Measurements from ENCODE around the gene NUTM2F. TPM values are rescaled to one million over a fixed set of nuclear protein-coding genes. Genes with fewer than 3 reads are reported as not detected.

The NUTM2F gene
- total and polyA plus RNA-seq, 2 donors (not counting 1 experiment from before 2014, with no cell fraction given): not detected

DNA sequence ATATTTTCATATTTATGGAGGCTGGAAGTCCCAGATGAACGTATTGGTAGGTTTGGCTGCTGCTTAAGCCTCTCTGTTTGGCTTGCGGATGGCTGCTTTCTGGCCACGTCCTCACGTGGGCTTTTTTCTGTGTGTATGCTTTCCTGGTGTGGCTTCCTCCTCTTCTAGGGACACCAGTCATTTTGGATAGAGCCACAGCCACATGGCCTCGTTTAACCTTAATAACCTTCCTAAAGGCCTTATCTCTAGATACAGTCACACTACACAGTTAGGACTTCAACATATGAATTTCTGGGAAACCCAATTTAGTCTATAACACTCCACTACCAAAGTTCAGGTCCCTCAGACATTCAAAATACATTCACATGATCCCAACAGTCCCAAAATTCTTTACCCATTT is 26.9 kb downstream of the NUTM2F start:
- H3K4me3 Mint-ChIP-seq: no peak overlapping the region
- no peak for ATAC-seq (ENCODE audit: low read depth)
- no peaks in the 10 kb centered on the region for H3K9me3 Mint-ChIP-seq (ENCODE audit: insufficient read depth)
- no peak for TF ChIP-seq EZH2 (IDR thresholded peaks at IDR 0.05; ENCODE audit: borderline replicate concordance, insufficient read depth, low read depth, low read length, poor library complexity, severe bottlenecking)
- TF ChIP-seq, protein P1, sequence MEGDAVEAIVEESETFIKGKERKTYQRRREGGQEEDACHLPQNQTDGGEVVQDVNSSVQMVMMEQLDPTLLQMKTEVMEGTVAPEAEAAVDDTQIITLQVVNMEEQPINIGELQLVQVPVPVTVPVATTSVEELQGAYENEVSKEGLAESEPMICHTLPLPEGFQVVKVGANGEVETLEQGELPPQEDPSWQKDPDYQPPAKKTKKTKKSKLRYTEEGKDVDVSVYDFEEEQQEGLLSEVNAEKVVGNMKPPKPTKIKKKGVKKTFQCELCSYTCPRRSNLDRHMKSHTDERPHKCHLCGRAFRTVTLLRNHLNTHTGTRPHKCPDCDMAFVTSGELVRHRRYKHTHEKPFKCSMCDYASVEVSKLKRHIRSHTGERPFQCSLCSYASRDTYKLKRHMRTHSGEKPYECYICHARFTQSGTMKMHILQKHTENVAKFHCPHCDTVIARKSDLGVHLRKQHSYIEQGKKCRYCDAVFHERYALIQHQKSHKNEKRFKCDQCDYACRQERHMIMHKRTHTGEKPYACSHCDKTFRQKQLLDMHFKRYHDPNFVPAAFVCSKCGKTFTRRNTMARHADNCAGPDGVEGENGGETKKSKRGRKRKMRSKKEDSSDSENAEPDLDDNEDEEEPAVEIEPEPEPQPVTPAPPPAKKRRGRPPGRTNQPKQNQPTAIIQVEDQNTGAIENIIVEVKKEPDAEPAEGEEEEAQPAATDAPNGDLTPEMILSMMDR (IDR thresholded peaks at IDR 0.05): no peak
- POLR2A ChIA-PET: no interaction called here
- H3K9ac ChIP-seq (ENCODE audit: low read length): no peak overlapping the region
- H3K4me1 ChIP-seq (ENCODE audit: control insufficient read depth in 2 of 2, insufficient read depth in 2 of 2, low read length in 2 of 2): no peaks in the 10 kb centered on the region
- DNase-seq: no peak
- H2AFZ ChIP-seq (ENCODE audit: insufficient read depth, low read depth, low read length, poor library complexity, severe bottlenecking): no peak overlapping the region
- H3K27me3 ChIP-seq (replicated peaks in 1 of 4; ENCODE audit: control extremely low read depth in 1 of 4, control insufficient read depth in 3 of 4, insufficient read depth in 4 of 4, low read length in 3 of 4): no peaks in the 10 kb centered on the region
- no peak overlapping the region for H3K4me2 ChIP-seq (replicated peaks; ENCODE audit: low read depth, low read length, poor library complexity, severe bottlenecking)
- WGBS (ENCODE audit: insufficient coverage): 90% methylated on average over 1 of the region's 5 CpGs
- CTCF ChIA-PET: no interaction called here
- H3K4me3 ChIP-seq (ENCODE audit: control extremely low read depth in 1 of 5, extremely low read depth in 1 of 5, insufficient read depth in 1 of 5, low read depth in 2 of 5, low read length in 4 of 5): no peak overlapping the region
- no peaks in the 10 kb centered on the region for H4K20me1 ChIP-seq (ENCODE audit: control insufficient read depth, insufficient read depth, low read length, poor library complexity, severe bottlenecking)
- H3K4me1 Mint-ChIP-seq: no peaks in the 10 kb centered on the region
- H3K27ac Mint-ChIP-seq: no peak overlapping the region
- intact Hi-C loops (cut with micrococcal nuclease): no loop called here
- peaks cover 2 to 18% of the 10 kb centered on the region in 2 experiments for H3K36me3 ChIP-seq (replicated peaks in 1 of 2; ENCODE audit: control extremely low read depth in 1 of 2, control insufficient read depth in 1 of 2, extremely low read depth in 1 of 2, insufficient read depth in 2 of 2, low read length in 1 of 2)
- no peaks in the 10 kb centered on the region for H3K27me3 Mint-ChIP-seq
- H3K79me2 ChIP-seq (ENCODE audit: control insufficient read depth, insufficient read depth, low read length): no peaks in the 10 kb centered on the region
- H3K9me3 ChIP-seq (ENCODE audit: control extremely low read depth in 1 of 3, control insufficient read depth in 2 of 3, insufficient read depth in 1 of 3, low read length in 2 of 3): no peaks in the 10 kb centered on the region
- H3K27ac ChIP-seq (ENCODE audit: low read length in 2 of 2): no peak overlapping the region

DNA sequence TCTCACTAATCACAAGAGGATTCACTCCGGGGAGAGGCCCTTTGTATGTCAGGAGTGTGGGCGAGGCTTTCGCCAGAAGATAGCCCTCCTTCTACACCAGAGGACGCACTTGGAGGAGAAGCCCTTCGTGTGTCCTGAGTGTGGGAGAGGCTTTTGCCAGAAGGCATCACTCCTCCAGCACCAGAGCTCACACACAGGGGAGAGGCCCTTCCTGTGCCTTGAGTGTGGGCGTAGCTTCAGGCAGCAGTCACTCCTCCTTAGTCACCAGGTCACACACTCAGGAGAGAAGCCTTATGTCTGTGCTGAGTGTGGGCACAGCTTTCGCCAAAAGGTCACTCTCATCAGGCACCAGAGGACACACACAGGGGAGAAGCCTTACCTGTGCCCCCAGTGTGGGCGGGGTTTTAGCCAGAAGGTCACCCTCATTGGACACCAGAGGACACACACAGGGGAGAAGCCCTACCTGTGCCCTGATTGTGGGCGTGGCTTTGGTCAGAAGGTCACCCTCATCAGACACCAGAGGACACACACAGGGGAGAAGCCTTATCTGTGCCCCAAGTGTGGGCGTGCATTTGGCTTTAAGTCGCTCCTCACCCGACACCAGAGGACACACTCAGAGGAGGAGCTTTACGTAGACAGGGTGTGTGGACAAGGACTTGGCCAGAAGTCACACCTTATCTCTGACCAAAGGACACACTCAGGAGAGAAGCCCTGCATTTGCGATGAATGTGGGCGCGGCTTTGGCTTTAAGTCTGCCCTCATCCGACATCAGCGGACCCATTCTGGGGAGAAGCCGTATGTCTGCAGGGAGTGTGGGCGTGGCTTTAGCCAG is 27.8 kb downstream of the NUTM2F start:
- CTCF ChIA-PET: no interaction called here
- no peak overlapping the region for H3K27ac ChIP-seq (ENCODE audit: low read length in 2 of 2)
- intact Hi-C loops (cut with micrococcal nuclease): no loop called here
- H3K4me2 ChIP-seq (replicated peaks; ENCODE audit: low read depth, low read length, poor library complexity, severe bottlenecking): no peak overlapping the region
- H3K9me3 ChIP-seq (ENCODE audit: control extremely low read depth in 1 of 3, control insufficient read depth in 2 of 3, insufficient read depth in 1 of 3, low read length in 2 of 3): no peaks in the 10 kb centered on the region
- POLR2A ChIA-PET: no interaction called here
- no peaks in the 10 kb centered on the region for H3K79me2 ChIP-seq (ENCODE audit: control insufficient read depth, insufficient read depth, low read length)
- TF ChIP-seq EZH2 (IDR thresholded peaks at IDR 0.05; ENCODE audit: borderline replicate concordance, insufficient read depth, low read depth, low read length, poor library complexity, severe bottlenecking): no peak
- TF ChIP-seq, protein P1 (IDR thresholded peaks at IDR 0.05): no peak
- no peaks in the 10 kb centered on the region for H4K20me1 ChIP-seq (ENCODE audit: control insufficient read depth, insufficient read depth, low read length, poor library complexity, severe bottlenecking)
- H3K4me1 ChIP-seq (ENCODE audit: control insufficient read depth in 2 of 2, insufficient read depth in 2 of 2, low read length in 2 of 2): no peaks in the 10 kb centered on the region
- H3K9me3 Mint-ChIP-seq (ENCODE audit: insufficient read depth): no peaks in the 10 kb centered on the region
- peak; percentile 5 for DNase-seq
- H2AFZ ChIP-seq (ENCODE audit: insufficient read depth, low read depth, low read length, poor library complexity, severe bottlenecking): no peak overlapping the region
- WGBS (ENCODE audit: insufficient coverage): over 99% methylated on average over 14 of the region's 20 CpGs
- no peak overlapping the region for H3K27ac Mint-ChIP-seq
- no peak overlapping the region for H3K4me3 Mint-ChIP-seq
- peaks cover 4 to 20% of the 10 kb centered on the region in 2 experiments for H3K36me3 ChIP-seq (replicated peaks in 1 of 2; ENCODE audit: control extremely low read depth in 1 of 2, control insufficient read depth in 1 of 2, extremely low read depth in 1 of 2, insufficient read depth in 2 of 2, low read length in 1 of 2)
- no peak for ATAC-seq (ENCODE audit: low read depth)
- no peaks in the 10 kb centered on the region for H3K4me1 Mint-ChIP-seq
- no peak overlapping the region for H3K4me3 ChIP-seq (ENCODE audit: control extremely low read depth in 1 of 5, extremely low read depth in 1 of 5, insufficient read depth in 1 of 5, low read depth in 2 of 5, low read length in 4 of 5)
- no peak overlapping the region for H3K9ac ChIP-seq (ENCODE audit: low read length)
- no peaks in the 10 kb centered on the region for H3K27me3 Mint-ChIP-seq
- no peaks in the 10 kb centered on the region for H3K27me3 ChIP-seq (replicated peaks in 1 of 4; ENCODE audit: control extremely low read depth in 1 of 4, control insufficient read depth in 3 of 4, insufficient read depth in 4 of 4, low read length in 3 of 4)

All from B cell (primary cell).